Measurements from ENCODE around the gene GMPR. TPM values are rescaled to one million over a fixed set of nuclear protein-coding genes. Genes with fewer than 3 reads are reported as not detected.

The GMPR gene
- 15.5 and 20.4 TPM in 2 replicates for total RNA-seq

GRCh38 chr6:16238057-16238962 is at the start of gene GMPR:
GMPR (plus strand) TSS chr6:16238587; CDS start chr6:16238694, 107 bp downstream.

Other genes starting within 250 kb of the GMPR start
- 25.6 and 34.1 TPM in 2 replicates for gene MYLIP, start 109.5 kb upstream of the GMPR start, total RNA-seq